Fibroblast of skin of left quadriceps (primary cell): ENCODE results near the gene CGNL1.
A peak's percentile ranks its signal among the peaks of the same experiment; 100 is the strongest.

Experiments used
- DNase-seq, 2 experiments: peaks; one replicate each; pipeline ENCODE4 v3.0.0-alpha.2; 2013; ENCODE audit warnings: low read depth in 2 of 2

CGNL1 gene

GRCh38 chr15:57421551-57421950, 45.2 kb downstream of the CGNL1 start:
- DNase-seq, result no peak

- no peak for DNase-seq
These were observed 45.9 kb downstream of the CGNL1 start for GRCh38 chr15:57422113-57422754.

- no peak for DNase-seq
These were observed 47.4 kb downstream of the CGNL1 start for GRCh38 chr15:57423599-57424140.

DNA sequence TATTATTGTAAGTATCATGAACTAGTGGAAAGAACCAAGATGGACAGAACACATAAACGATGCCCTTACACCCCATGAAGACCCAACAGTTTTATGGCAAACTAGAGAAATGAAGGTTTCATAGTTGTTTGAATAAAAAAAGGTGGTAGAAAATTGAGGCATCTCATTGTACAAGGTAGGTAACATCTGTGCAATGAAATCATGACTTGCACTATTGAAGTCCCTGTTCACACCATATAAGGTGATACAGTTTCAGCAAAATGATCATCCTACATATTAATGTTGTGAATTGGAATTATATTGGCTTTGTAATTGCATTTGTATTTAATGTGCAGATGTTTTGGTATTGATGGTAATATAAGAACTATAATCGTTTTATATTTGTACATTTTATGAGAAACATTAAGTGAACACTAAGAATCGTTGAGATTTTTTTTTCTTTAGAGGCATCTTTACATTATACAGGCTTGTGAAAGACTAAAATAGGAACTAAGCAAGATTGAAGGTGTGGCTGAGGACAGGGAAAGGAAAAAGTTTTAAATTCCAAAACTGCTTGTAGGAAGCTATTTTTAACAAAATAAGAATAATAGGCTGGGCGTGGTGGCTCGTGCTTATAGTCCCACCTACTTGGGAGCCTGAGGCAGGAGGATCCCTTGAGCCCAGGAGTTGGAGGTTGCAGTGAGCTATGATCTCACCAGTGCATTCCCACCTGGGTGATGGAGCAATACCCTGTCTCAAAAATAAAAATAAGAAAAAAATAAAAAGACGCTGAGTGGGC, 48.5 kb downstream of the CGNL1 start:
- no peak for DNase-seq

DNA sequence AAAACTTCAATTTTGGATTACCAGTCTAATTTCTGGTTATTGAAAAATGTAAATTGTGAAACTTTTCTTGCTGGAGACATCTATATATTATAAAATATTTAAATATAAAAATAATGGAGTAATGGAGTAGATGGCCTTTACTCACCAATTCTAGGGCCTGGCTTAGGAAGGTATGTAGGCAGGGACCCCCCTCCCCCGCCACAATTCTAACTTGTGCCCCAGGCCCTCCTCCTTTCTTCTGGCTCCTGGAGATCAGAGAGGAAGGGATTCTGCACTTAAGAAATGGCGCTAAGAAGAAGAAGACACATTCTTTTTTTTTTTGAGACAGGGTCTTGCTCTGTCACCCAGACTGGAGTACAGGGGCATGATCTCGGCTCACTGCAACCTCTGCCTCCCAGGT, 49.5 kb downstream of the CGNL1 start:
- DNase-seq, result no peak

GRCh38 chr15:57427367-57427821, 51.1 kb downstream of the CGNL1 start:
- no peak for DNase-seq

DNA sequence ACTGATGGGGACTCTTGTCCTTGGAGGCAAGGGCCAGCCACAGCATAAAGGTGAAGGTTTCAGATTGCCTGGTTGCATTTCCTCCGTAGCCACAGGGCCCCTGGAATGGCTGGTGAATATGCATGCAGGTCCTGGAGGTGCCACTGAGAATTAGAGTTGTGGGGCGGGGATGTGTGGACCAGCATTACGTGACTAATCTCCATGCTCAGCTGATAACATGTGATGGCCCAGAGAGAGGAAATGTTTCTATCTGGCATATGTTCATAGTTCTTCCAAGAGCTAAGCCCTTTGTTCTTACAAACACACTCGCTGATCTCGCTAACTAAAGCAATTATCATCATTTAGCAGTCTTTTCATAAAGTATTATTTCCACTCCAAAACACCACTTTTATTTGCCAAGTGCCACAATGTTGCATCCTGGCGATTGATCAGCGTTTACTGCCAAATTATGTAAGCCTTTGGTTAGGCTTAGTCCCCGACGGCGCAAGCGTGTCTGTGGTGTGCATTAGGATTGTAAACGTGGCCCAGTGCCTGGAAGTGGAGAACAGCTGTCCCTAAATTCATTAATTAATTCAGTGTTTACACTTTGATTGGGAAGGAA, 55.9 kb downstream of the CGNL1 start:
- no peak for DNase-seq

DNA sequence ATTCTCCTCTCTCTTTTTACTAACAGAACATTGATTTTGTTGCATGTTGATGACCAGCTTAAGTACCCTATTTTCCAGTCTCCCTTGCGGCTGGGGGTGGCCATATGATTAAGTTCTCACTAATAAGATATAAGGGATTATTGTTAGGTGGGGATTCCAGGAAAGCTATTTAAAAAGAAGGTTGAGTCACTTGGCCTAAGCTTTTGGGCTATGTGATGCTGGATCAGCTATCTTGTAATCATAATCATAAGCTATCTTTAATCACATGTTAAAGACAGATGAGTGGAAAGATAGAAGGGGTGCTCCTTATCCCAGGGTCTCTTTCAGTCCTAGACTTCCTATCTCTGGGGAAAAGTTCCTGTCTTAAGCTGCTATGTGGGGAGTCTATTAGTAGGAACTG, 59.9 kb downstream of the CGNL1 start:
- no peak for DNase-seq

DNA sequence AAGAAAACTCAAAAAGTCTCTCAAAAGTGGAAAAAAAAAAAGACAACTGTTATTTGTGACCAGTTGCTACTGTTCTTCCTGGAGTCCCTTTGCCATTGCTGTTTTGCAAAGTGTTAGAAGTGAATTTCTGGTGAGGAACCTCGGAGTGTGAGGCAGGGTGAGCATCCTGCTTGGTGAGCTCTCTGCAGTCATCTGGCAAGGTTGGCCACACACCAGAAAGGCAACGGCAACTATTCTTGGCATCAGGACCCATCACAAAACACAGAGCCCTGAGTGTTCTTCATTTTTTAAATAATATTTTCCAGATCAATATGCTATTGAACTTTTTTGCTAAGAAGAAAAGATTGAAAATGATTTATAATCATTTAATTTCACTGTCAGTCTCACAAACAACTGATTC, 60.7 kb downstream of the CGNL1 start:
- no peak for DNase-seq

DNA sequence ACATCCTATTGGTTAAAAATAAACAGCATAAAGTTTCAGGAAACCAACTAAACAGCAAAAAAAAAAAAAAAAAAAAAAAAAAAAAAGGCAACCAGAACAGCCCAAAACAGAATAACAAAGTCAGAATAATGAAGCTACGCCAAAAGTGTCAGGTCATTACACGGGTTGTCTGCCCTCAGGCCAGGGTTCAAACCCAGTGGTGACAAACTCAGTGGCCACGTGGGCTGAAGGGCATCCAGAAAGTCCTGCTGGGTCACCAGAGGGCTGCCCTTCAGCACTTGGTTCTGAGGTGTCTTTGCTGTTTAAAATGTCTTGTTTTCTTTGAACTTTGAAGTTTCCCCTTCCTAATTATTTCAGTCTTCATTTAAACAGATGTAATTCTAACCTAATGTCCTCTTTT, 61.3 kb downstream of the CGNL1 start:
- no peak for DNase-seq

DNA sequence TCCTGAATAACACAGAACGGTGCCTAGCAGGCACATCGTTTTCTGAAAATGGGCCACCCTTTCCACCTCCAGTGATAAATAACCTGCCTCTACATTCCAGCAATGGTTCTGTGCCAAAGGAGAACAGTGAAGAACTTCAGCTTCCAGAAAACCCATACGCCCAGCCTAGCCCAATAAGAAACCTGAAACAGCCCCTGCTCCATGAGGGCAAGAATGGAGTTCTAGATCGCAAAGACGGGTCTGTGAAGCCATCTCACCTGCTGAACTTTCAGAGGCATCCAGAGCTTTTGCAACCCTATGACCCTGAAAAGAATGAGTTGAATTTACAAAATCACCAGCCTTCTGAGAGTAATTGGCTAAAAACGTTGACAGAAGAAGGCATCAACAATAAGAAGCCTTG, 61.9 kb downstream of the CGNL1 start:
- DNase-seq, result no peak

DNA sequence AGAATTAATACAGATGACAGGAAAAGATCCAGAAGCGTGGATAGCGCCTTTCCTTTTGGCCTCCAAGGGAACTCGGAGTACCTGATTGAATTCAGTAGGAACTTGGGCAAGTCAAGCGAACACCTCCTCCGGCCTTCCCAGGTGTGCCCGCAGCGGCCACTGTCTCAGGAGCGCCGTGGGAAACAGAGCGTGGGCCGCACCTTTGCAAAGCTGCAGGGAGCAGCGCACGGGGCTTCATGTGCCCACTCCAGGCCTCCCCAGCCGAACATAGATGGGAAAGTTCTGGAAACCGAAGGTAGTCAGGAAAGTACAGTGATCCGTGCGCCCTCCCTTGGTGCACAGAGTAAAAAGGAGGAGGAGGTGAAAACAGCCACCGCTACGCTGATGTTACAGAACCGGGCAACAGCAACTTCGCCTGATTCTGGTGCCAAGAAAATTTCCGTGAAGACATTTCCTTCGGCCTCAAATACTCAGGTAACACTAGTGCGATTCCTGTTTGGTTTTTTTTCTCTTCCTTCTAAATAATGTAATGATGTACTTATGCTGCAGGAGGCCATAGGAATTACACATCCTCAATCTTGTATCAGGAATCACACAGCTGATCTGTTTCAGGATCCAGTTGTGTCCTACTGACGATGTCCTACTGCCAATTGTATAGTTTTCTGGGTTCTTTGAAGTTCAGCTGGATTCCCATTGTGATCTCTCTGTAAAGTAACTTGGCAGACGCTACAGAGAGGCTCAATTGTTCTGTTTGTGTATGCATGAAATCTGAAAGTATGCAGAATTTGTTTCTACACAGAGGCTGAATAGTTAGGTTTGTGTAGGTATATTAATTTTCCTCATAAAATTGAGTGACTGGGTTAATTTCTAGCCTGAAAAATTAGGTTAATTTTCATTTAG, 63.1 kb downstream of the CGNL1 start:
- DNase-seq, result no peak

- no peak for DNase-seq
These were observed 63.9 kb downstream of the CGNL1 start for GRCh38 chr15:57440167-57440566.

DNA sequence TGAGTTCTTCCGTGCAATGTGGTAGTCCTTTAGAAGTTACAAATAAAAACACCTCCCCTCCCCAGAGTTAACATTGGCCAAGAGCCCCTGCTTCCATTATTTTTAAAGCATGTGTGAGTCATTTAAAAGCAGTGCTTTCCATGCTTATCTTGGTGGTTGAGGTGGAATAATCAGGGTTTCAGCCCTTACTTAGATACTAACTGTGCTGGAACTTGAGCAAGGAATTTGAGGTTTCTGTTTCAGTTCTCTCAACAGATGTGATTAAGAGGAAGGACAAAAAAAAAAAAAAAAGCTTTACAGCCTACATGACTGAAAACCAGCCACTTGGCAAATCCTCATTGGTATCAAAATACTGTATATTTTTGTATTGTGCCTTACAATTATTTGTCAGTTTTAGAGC, 64.5 kb downstream of the CGNL1 start:
- DNase-seq, result peak; percentile 29 to 37

- DNase-seq, result no peak
These were observed 66.0 kb downstream of the CGNL1 start for GRCh38 chr15:57442335-57442734.

DNA sequence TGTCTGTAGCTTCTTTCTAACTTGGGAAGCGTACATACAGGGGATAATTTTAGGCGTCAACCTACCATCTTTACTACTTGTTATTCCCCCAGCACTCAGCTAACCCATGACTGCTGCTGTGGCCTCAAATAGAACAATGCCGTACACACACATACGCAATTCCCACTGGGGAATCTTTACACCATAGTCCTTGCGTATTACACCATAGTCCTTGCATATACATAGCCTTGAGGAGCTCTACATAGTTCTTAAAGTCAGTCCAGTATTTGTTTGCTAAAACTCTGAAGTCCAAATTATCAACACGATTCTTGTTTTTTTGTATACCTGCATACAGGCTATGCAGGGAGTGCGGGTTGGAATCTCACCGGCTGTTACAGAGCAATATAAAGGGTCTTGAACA, 67.2 kb downstream of the CGNL1 start:
- DNase-seq, result no peak

GRCh38 chr15:57444877-57445513, 68.7 kb downstream of the CGNL1 start:
- no peak for DNase-seq

- DNase-seq, result no peak
These were observed 69.6 kb downstream of the CGNL1 start for GRCh38 chr15:57445872-57446271.

- DNase-seq, result no peak
These were observed 70.1 kb downstream of the CGNL1 start for GRCh38 chr15:57446393-57446792.

- no peak for DNase-seq
These were observed 75.2 kb downstream of the CGNL1 start for GRCh38 chr15:57451555-57451954.

- no peak for DNase-seq
These were observed 75.9 kb downstream of the CGNL1 start for GRCh38 chr15:57452090-57452754.
